Activated naive CD8-positive, alpha-beta T cell treated with anti-CD3 and anti-CD28 coated beads for 36 hours (primary cell): Measurements from ENCODE around the gene ASZ1. TPM values are rescaled to one million over a fixed set of nuclear protein-coding genes. Genes with fewer than 3 reads are reported as not detected.

Source experiments
- DNase-seq: peaks from one replicate; pipeline ENCODE4 v3.0.0; 2021
- H3K27ac Mint-ChIP-seq: one replicate; pipeline ENCODE4 v1.8.0; 2022; ENCODE audit warnings: mild to moderate bottlenecking, moderate library complexity, mixed read lengths
- H3K27me3 Mint-ChIP-seq: one replicate; pipeline ENCODE4 v1.8.0; 2022; ENCODE audit warnings: mild to moderate bottlenecking, mixed read lengths
- H3K36me3 Mint-ChIP-seq: one replicate; pipeline ENCODE4 v1.8.0; 2021; ENCODE audit warnings: mild to moderate bottlenecking, mixed read lengths
- H3K4me1 Mint-ChIP-seq: one replicate; pipeline ENCODE4 v1.8.0; 2021; ENCODE audit warnings: mixed read lengths
- H3K4me3 Mint-ChIP-seq: one replicate; pipeline ENCODE4 v1.8.0; 2022; ENCODE audit warnings: mild to moderate bottlenecking, moderate library complexity, mixed read lengths
- H3K9me3 Mint-ChIP-seq: one replicate; pipeline ENCODE4 v1.8.0; 2022; ENCODE audit warnings: mixed read lengths
- total RNA-seq, 2 experiments: library from RNA; stranded (reverse); gene quantifications; one replicate each; pipeline ENCODE4 v1.2.3, GENCODE V29; 2021

Gene ASZ1
- total RNA-seq, 2 experiments from 2014 or later = not detected

GRCh38 chr7:117325836-117326235 lies 101.5 kb downstream of the ASZ1 start:
- H3K4me1 Mint-ChIP-seq = no peaks in the 10 kb centered on the region
- H3K4me3 Mint-ChIP-seq = no peak overlapping the region
- H3K9me3 Mint-ChIP-seq = peaks cover 5% of the 10 kb centered on the region
- peaks cover 55% of the 10 kb centered on the region for H3K27me3 Mint-ChIP-seq
- H3K36me3 Mint-ChIP-seq = peaks cover 2% of the 10 kb centered on the region
- no peak overlapping the region for H3K27ac Mint-ChIP-seq
- DNase-seq = no peak

GRCh38 chr7:117324960-117325359 lies 102.3 kb downstream of the ASZ1 start:
- Mint-ChIP-seq H3K4me1 (no peaks in the 10 kb centered on the region), H3K27me3 (peaks cover 64% of the 10 kb centered on the region), H3K9me3 (peaks cover 3% of the 10 kb centered on the region), H3K4me3 (no peak overlapping the region), H3K27ac (no peak overlapping the region), H3K36me3 (peaks cover 2% of the 10 kb centered on the region)
- no peak for DNase-seq

GRCh38 chr7:117323851-117324711 lies 103.2 kb downstream of the ASZ1 start:
- Mint-ChIP-seq H3K36me3 (peaks cover 2% of the 10 kb centered on the region), H3K9me3 (peaks cover 2% of the 10 kb centered on the region)

GRCh38 chr7:117323305-117323850 lies 103.9 kb downstream of the ASZ1 start:
- Mint-ChIP-seq H3K27me3 (peaks cover 67% of the 10 kb centered on the region), H3K9me3 (no peaks in the 10 kb centered on the region), H3K4me3 (no peak overlapping the region), H3K36me3 (peaks cover 2% of the 10 kb centered on the region), H3K4me1 (no peaks in the 10 kb centered on the region), H3K27ac (no peak overlapping the region)
- no peak for DNase-seq

More at GRCh38 chr7:117323851-117324711, 103.2 kb downstream of the ASZ1 start:
- Mint-ChIP-seq H3K27ac (no peak overlapping the region), H3K4me3 (no peak overlapping the region), H3K4me1 (no peaks in the 10 kb centered on the region), H3K27me3 (peaks cover 67% of the 10 kb centered on the region)
- DNase-seq = no peak

- Mint-ChIP-seq H3K4me1 (no peaks in the 10 kb centered on the region), H3K9me3 (no peaks in the 10 kb centered on the region), H3K27me3 (peaks cover 67% of the 10 kb centered on the region), H3K27ac (no peak within 1 kb of the TSS), H3K4me3 (no peak within 1 kb of the TSS), H3K36me3 (peaks cover 2% of the 10 kb centered on the region)
- no peak for DNase-seq
Observed at GRCh38 chr7:117322741-117323304, 104.5 kb downstream of the ASZ1 start, which contains the start of gene WNT2. TSS of gene WNT2 (minus strand) at chr7:117323058. CDS start at chr7:117322989, 69 bp downstream.

- Mint-ChIP-seq H3K4me3 (no peak overlapping the region), H3K27me3 (peaks cover 54% of the 10 kb centered on the region), H3K27ac (no peak overlapping the region), H3K4me1 (no peaks in the 10 kb centered on the region), H3K36me3 (peaks cover 2% of the 10 kb centered on the region), H3K9me3 (no peaks in the 10 kb centered on the region)
- DNase-seq = no peak
Observed at GRCh38 chr7:117320523-117320922, 106.8 kb downstream of the ASZ1 start.

- Mint-ChIP-seq H3K27ac (no peak overlapping the region), H3K27me3 (peaks cover 43% of the 10 kb centered on the region), H3K9me3 (no peaks in the 10 kb centered on the region), H3K36me3 (peaks cover 2% of the 10 kb centered on the region), H3K4me3 (no peak overlapping the region), H3K4me1 (no peaks in the 10 kb centered on the region)
- no peak for DNase-seq
Observed at GRCh38 chr7:117319181-117319580, 108.1 kb downstream of the ASZ1 start.

GRCh38 chr7:117313582-117313981 lies 113.7 kb downstream of the ASZ1 start:
- Mint-ChIP-seq H3K9me3 (no peaks in the 10 kb centered on the region), H3K4me3 (no peak overlapping the region), H3K27ac (no peak overlapping the region), H3K36me3 (no peaks in the 10 kb centered on the region), H3K4me1 (no peaks in the 10 kb centered on the region), H3K27me3 (no peaks in the 10 kb centered on the region)
- DNase-seq = no peak

Other genes starting within 250 kb of the ASZ1 start
- not detected for gene WNT2, start 104.4 kb downstream of the ASZ1 start, total RNA-seq
- gene CFTR, start 52.5 kb upstream of the ASZ1 start, total RNA-seq = not detected